WTC11 (cell line): Measurements from ENCODE around the gene AZU1.
"Not testable (repeated sequence)": the region's sequence is repeated elsewhere in the genome, so short reads cannot be mapped to it uniquely, and the experiment has no call there.

ENCODE experiments used
- NR3C1 ChIP-seq: sonication (generic); formaldehyde crosslinking; conservative IDR thresholded peaks from 2 replicates; pipeline ENCODE4 v1.8.1; 2023; ENCODE audit warnings: low read depth, mild to moderate bottlenecking, missing genetic modification reagents
- SMAD3 ChIP-seq: sonication (generic); formaldehyde crosslinking; IDR thresholded peaks from 2 replicates; pipeline ENCODE4 v1.8.0; 2022; ENCODE audit warnings: missing genetic modification reagents, mild to moderate bottlenecking, borderline replicate concordance
- SP1 ChIP-seq: sonication (generic); formaldehyde crosslinking; conservative IDR thresholded peaks from 2 replicates; pipeline ENCODE4 v1.8.1; 2022; ENCODE audit warnings: missing genetic modification reagents
- ZBTB21 ChIP-seq: sonication (generic); formaldehyde crosslinking; IDR thresholded peaks from 2 replicates; pipeline ENCODE4 v1.8.1; 2023; ENCODE audit warnings: mild to moderate bottlenecking, missing genetic modification reagents, borderline replicate concordance
- TF ChIP-seq, protein P1 (sequence below): sonication (generic); formaldehyde crosslinking; IDR thresholded peaks from 2 replicates; pipeline ENCODE4 v1.8.1; 2022; ENCODE audit warnings: mild to moderate bottlenecking, missing genetic modification reagents, moderate library complexity, borderline replicate concordance
- TF ChIP-seq, protein P2 (sequence below): sonication (generic); formaldehyde crosslinking; IDR thresholded peaks from 2 replicates; pipeline ENCODE4 v1.8.0; 2022; ENCODE audit warnings: mild to moderate bottlenecking, missing genetic modification reagents
- TF ChIP-seq, protein P3 (sequence below): fragments of 200-600 bp; IDR thresholded peaks from 2 replicates; pipeline ENCODE4 v1.8.0; 2022; ENCODE audit warnings: antibody characterized with exemption
- TF ChIP-seq, protein P4 (sequence below): sonication (generic); formaldehyde crosslinking; IDR thresholded peaks from 2 replicates; pipeline ENCODE4 v1.8.1; 2022; ENCODE audit warnings: missing genetic modification reagents, borderline replicate concordance
- TF ChIP-seq, protein P5 (sequence below): sonication (generic); formaldehyde crosslinking; IDR thresholded peaks from 2 replicates; pipeline ENCODE4 v1.8.0; 2022; ENCODE audit warnings: mild to moderate bottlenecking, missing genetic modification reagents

DNA sequence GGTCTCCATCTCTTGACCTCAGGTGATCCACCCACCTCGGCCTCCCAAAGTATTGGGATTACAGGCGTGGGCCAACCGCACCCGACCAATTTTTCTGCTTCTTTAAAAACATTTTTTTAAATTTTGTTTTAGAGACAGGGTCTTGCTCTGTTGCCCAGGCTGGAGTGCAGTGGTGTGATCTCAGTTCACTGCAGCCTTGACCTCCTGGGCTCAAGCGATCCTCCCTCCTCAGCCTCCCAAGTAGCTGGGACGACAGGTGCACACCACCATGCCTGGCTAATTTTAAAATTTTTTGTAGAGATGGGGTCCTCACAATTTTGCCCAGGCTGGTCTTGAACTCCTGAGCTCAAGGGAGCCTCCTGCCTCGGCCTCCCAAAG lies 15.2 kb downstream of the AZU1 start:
- TF ChIP-seq, protein P1, sequence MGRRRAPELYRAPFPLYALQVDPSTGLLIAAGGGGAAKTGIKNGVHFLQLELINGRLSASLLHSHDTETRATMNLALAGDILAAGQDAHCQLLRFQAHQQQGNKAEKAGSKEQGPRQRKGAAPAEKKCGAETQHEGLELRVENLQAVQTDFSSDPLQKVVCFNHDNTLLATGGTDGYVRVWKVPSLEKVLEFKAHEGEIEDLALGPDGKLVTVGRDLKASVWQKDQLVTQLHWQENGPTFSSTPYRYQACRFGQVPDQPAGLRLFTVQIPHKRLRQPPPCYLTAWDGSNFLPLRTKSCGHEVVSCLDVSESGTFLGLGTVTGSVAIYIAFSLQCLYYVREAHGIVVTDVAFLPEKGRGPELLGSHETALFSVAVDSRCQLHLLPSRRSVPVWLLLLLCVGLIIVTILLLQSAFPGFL (CRISPR knock-in tag): not testable (repeated sequence)
- TF ChIP-seq, protein P2, sequence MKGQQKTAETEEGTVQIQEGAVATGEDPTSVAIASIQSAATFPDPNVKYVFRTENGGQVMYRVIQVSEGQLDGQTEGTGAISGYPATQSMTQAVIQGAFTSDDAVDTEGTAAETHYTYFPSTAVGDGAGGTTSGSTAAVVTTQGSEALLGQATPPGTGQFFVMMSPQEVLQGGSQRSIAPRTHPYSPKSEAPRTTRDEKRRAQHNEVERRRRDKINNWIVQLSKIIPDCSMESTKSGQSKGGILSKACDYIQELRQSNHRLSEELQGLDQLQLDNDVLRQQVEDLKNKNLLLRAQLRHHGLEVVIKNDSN (CRISPR knock-in tag): not testable (repeated sequence)
- TF ChIP-seq, protein P3, sequence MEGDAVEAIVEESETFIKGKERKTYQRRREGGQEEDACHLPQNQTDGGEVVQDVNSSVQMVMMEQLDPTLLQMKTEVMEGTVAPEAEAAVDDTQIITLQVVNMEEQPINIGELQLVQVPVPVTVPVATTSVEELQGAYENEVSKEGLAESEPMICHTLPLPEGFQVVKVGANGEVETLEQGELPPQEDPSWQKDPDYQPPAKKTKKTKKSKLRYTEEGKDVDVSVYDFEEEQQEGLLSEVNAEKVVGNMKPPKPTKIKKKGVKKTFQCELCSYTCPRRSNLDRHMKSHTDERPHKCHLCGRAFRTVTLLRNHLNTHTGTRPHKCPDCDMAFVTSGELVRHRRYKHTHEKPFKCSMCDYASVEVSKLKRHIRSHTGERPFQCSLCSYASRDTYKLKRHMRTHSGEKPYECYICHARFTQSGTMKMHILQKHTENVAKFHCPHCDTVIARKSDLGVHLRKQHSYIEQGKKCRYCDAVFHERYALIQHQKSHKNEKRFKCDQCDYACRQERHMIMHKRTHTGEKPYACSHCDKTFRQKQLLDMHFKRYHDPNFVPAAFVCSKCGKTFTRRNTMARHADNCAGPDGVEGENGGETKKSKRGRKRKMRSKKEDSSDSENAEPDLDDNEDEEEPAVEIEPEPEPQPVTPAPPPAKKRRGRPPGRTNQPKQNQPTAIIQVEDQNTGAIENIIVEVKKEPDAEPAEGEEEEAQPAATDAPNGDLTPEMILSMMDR: not testable (repeated sequence)
- not testable (repeated sequence) for TF ChIP-seq NR3C1 (CRISPR knock-in tag); SMAD3 (CRISPR knock-in tag); ZBTB21 (CRISPR knock-in tag); SP1
- TF ChIP-seq, protein P4, sequence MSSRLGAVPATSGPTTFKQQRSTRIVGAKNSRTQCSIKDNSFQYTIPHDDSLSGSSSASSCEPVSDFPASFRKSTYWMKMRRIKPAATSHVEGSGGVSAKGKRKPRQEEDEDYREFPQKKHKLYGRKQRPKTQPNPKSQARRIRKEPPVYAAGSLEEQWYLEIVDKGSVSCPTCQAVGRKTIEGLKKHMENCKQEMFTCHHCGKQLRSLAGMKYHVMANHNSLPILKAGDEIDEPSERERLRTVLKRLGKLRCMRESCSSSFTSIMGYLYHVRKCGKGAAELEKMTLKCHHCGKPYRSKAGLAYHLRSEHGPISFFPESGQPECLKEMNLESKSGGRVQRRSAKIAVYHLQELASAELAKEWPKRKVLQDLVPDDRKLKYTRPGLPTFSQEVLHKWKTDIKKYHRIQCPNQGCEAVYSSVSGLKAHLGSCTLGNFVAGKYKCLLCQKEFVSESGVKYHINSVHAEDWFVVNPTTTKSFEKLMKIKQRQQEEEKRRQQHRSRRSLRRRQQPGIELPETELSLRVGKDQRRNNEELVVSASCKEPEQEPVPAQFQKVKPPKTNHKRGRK (CRISPR knock-in tag): not testable (repeated sequence)
- TF ChIP-seq, protein P5, sequence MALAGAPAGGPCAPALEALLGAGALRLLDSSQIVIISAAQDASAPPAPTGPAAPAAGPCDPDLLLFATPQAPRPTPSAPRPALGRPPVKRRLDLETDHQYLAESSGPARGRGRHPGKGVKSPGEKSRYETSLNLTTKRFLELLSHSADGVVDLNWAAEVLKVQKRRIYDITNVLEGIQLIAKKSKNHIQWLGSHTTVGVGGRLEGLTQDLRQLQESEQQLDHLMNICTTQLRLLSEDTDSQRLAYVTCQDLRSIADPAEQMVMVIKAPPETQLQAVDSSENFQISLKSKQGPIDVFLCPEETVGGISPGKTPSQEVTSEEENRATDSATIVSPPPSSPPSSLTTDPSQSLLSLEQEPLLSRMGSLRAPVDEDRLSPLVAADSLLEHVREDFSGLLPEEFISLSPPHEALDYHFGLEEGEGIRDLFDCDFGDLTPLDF (CRISPR knock-in tag): not testable (repeated sequence)
